Measurements from ENCODE around the gene GPX5.
"Not testable (repeated sequence)": the region's sequence is repeated elsewhere in the genome, so short reads cannot be mapped to it uniquely, and the experiment has no call there.

Gene GPX5

GRCh38 chr6:28525496-28526039, at the start of gene GPX5:
Gene GPX5, plus strand, starts transcription at chr6:28525881. Its CDS starts 133 bp downstream, at chr6:28526014.
- DNase-seq (ENCODE audit: low read depth): no peak

GRCh38 chr6:28478518-28478917, 47.2 kb upstream of the GPX5 start:
- DNase-seq (ENCODE audit: low read depth): no peak

GRCh38 chr6:28480253-28480932, 45.3 kb upstream of the GPX5 start:
- no peak for DNase-seq (ENCODE audit: low read depth)

GRCh38 chr6:28485482-28485881, 40.2 kb upstream of the GPX5 start:
- DNase-seq (ENCODE audit: low read depth): no peak

GRCh38 chr6:28486533-28486932, 39.1 kb upstream of the GPX5 start:
- DNase-seq (ENCODE audit: low read depth): no peak

GRCh38 chr6:28486988-28487742, 38.5 kb upstream of the GPX5 start:
- no peak for DNase-seq (ENCODE audit: low read depth)

GRCh38 chr6:28488916-28489365, 36.7 kb upstream of the GPX5 start:
- DNase-seq (ENCODE audit: low read depth): peak; percentile 78

- peak; percentile 77 for DNase-seq (ENCODE audit: low read depth)
These were observed 36.1 kb upstream of the GPX5 start for GRCh38 chr6:28489366-28490204.

- no peak for DNase-seq (ENCODE audit: low read depth)
These were observed 35.3 kb upstream of the GPX5 start for GRCh38 chr6:28490205-28490890.

- DNase-seq (ENCODE audit: low read depth): no peak
These were observed 33.7 kb upstream of the GPX5 start for GRCh38 chr6:28491984-28492317.

- DNase-seq (ENCODE audit: low read depth): peak; percentile 2
These were observed 29.4 kb upstream of the GPX5 start for GRCh38 chr6:28496099-28496779.

GRCh38 chr6:28497306-28497705, 28.4 kb upstream of the GPX5 start:
- DNase-seq (ENCODE audit: low read depth): no peak

GRCh38 chr6:28497893-28498292, 27.8 kb upstream of the GPX5 start:
- no peak for DNase-seq (ENCODE audit: low read depth)

- DNase-seq (ENCODE audit: low read depth): no peak
These were observed 24.4 kb upstream of the GPX5 start for GRCh38 chr6:28501259-28501658.

GRCh38 chr6:28502136-28502535, 23.5 kb upstream of the GPX5 start:
- DNase-seq (ENCODE audit: low read depth): not testable (repeated sequence)

GRCh38 chr6:28502709-28503305, 22.9 kb upstream of the GPX5 start:
- DNase-seq (ENCODE audit: low read depth): not testable (repeated sequence)

GRCh38 chr6:28505733-28506132, 19.9 kb upstream of the GPX5 start:
- DNase-seq (ENCODE audit: low read depth): no peak

- DNase-seq (ENCODE audit: low read depth): no peak
These were observed 18.7 kb upstream of the GPX5 start for GRCh38 chr6:28506807-28507475.

GRCh38 chr6:28511628-28512300, 13.9 kb upstream of the GPX5 start:
- no peak for DNase-seq (ENCODE audit: low read depth)

- DNase-seq (ENCODE audit: low read depth): not testable (repeated sequence)
These were observed 13.3 kb upstream of the GPX5 start for GRCh38 chr6:28512387-28512786.
